Nephron progenitor cell (in vitro differentiated cells): ENCODE results near the gene KDM5C.

Experiments
- DNase-seq: peaks from one replicate; pipeline ENCODE4 v3.0.0; 2021
- H3K27ac Mint-ChIP-seq: 2 replicates; pipeline ENCODE4 v1.8.0; 2021; ENCODE audit warnings: mild to moderate bottlenecking, moderate library complexity, mixed read lengths
- H3K27me3 Mint-ChIP-seq: 2 replicates; pipeline ENCODE4 v1.8.0; 2021; ENCODE audit warnings: mild to moderate bottlenecking, low read depth, mixed read lengths; ENCODE audit not compliant: poor library complexity
- H3K36me3 Mint-ChIP-seq: 2 replicates; pipeline ENCODE4 v1.8.0; 2021; ENCODE audit warnings: low read depth, mixed read lengths
- H3K4me1 Mint-ChIP-seq: 2 replicates; pipeline ENCODE4 v1.8.0; 2021; ENCODE audit warnings: mixed read lengths
- H3K4me3 Mint-ChIP-seq: 2 replicates; pipeline ENCODE4 v1.8.0; 2021; ENCODE audit warnings: mild to moderate bottlenecking, moderate library complexity, mixed read lengths
- H3K9me3 Mint-ChIP-seq: 2 replicates; pipeline ENCODE4 v1.8.0; 2021; ENCODE audit warnings: mild to moderate bottlenecking, moderate library complexity, mixed read lengths
- CTCF ChIP-seq: fragments of 200-600 bp; sonication (generic); IDR thresholded peaks from 2 replicates; pipeline ENCODE4 v1.5.0; 2021; ENCODE audit warnings: antibody characterized with exemption

Gene KDM5C

GRCh38 chrX:53195401-53195800, 29.6 kb downstream of the KDM5C start:
- TF ChIP-seq CTCF = no peak
- no peaks in the 10 kb centered on the region for H3K4me1 Mint-ChIP-seq
- no peak overlapping the region for H3K4me3 Mint-ChIP-seq
- peaks cover 53% of the 10 kb centered on the region for H3K9me3 Mint-ChIP-seq
- H3K27ac Mint-ChIP-seq = no peak overlapping the region
- peaks cover 59% of the 10 kb centered on the region for H3K36me3 Mint-ChIP-seq
- H3K27me3 Mint-ChIP-seq = no peaks in the 10 kb centered on the region
- DNase-seq = no peak

GRCh38 chrX:53194308-53194707, 30.7 kb downstream of the KDM5C start:
- H3K27me3 Mint-ChIP-seq = no peaks in the 10 kb centered on the region
- no peak overlapping the region for H3K27ac Mint-ChIP-seq
- peaks cover 56% of the 10 kb centered on the region for H3K9me3 Mint-ChIP-seq
- peaks cover 55% of the 10 kb centered on the region for H3K36me3 Mint-ChIP-seq
- H3K4me1 Mint-ChIP-seq = no peaks in the 10 kb centered on the region
- DNase-seq = no peak
- TF ChIP-seq CTCF = no peak
- H3K4me3 Mint-ChIP-seq = no peak overlapping the region

GRCh38 chrX:53193093-53193492, 31.9 kb downstream of the KDM5C start:
- no peak for TF ChIP-seq CTCF
- Mint-ChIP-seq H3K9me3 (peaks cover 47% of the 10 kb centered on the region), H3K27ac (no peak overlapping the region)

GRCh38 chrX:53190363-53190960, 34.5 kb downstream of the KDM5C start:
- no peaks in the 10 kb centered on the region for H3K4me1 Mint-ChIP-seq
- DNase-seq = peak; percentile 7
- no peak for TF ChIP-seq CTCF
- H3K27me3 Mint-ChIP-seq = no peaks in the 10 kb centered on the region
- no peak overlapping the region for H3K4me3 Mint-ChIP-seq
- no peak overlapping the region for H3K27ac Mint-ChIP-seq
- H3K36me3 Mint-ChIP-seq = peaks cover 22% of the 10 kb centered on the region
- H3K9me3 Mint-ChIP-seq = peaks cover 33% of the 10 kb centered on the region

More at GRCh38 chrX:53193093-53193492, 31.9 kb downstream of the KDM5C start:
- DNase-seq = no peak
- H3K4me1 Mint-ChIP-seq = no peaks in the 10 kb centered on the region
- peaks cover 43% of the 10 kb centered on the region for H3K36me3 Mint-ChIP-seq
- no peak overlapping the region for H3K4me3 Mint-ChIP-seq
- H3K27me3 Mint-ChIP-seq = no peaks in the 10 kb centered on the region

- no peaks in the 10 kb centered on the region for H3K27me3 Mint-ChIP-seq
- H3K4me1 Mint-ChIP-seq = no peaks in the 10 kb centered on the region
- no peak overlapping the region for H3K4me3 Mint-ChIP-seq
- H3K27ac Mint-ChIP-seq = no peak overlapping the region
- no peak for TF ChIP-seq CTCF
- peaks cover 33% of the 10 kb centered on the region for H3K9me3 Mint-ChIP-seq
- DNase-seq = no peak
- peaks cover 17% of the 10 kb centered on the region for H3K36me3 Mint-ChIP-seq
These were observed 36.2 kb downstream of the KDM5C start for GRCh38 chrX:53188763-53189162.

GRCh38 chrX:53186351-53186750, 38.7 kb downstream of the KDM5C start:
- Mint-ChIP-seq H3K27me3 (no peaks in the 10 kb centered on the region), H3K4me3 (no peak overlapping the region), H3K36me3 (peaks cover 9% of the 10 kb centered on the region), H3K9me3 (peaks cover 27% of the 10 kb centered on the region), H3K27ac (no peak overlapping the region), H3K4me1 (no peaks in the 10 kb centered on the region)
- DNase-seq = no peak
- TF ChIP-seq CTCF = no peak
